GM21528 (cell line): ENCODE measurements around the gene C20orf96.
"Not testable (repeated sequence)": the region's sequence is repeated elsewhere in the genome, so short reads cannot be mapped to it uniquely, and the experiment has no call there.

Experiments used
- ATAC-seq: cut with Tn5 transposase; IDR thresholded peaks from one replicate; pipeline ENCODE4 v1.9.1; 2021; ENCODE audit warnings: mild to moderate bottlenecking, moderate library complexity; ENCODE audit not compliant: unreplicated experiment, low FRiP score

Gene C20orf96

GRCh38 chr20:251354-251753 lies 39.2 kb downstream of the C20orf96 start:
- no peak for ATAC-seq

DNA sequence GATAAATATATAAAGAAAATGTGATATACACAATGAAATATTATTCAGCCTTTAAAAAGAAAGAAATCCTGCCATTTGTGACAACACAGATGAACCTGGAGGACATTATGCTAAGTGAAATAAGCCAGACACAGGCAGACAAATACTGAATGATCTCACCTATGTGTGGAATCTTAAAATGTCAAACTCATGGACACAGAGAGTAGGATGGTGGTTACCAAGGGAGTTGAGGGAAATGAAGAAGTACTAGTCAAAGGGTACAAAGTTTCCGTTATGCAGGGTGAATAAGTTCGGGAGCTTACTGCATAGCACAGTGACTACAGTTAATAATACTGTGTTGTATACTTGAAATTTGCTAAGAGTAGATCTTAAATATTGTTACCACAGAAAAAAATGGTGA lies 47.6 kb downstream of the C20orf96 start:
- no peak for ATAC-seq

DNA sequence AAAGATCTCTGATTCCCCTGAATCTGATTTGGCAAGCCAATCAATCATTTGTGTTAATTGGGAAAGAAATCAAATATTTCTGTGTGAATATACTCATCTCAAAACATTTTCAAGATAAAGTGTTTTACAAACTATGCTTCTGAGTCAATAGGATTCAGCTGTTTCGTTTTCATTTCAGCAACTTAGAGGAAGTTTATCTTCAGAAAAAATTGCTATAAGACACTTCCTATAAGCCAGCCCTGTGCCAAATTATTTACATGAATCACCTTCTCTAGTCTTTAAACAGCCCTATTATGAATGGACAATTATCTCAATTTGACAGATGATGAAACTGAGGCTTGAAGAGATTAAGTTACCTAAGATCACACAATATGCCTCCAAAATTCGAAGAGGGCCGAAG lies 52.6 kb downstream of the C20orf96 start:
- no peak for ATAC-seq

GRCh38 chr20:237489-237888 lies 53.1 kb downstream of the C20orf96 start:
- no peak for ATAC-seq

GRCh38 chr20:235891-236290 lies 54.7 kb downstream of the C20orf96 start:
- no peak for ATAC-seq

- ATAC-seq, result no peak
These were observed 63.0 kb downstream of the C20orf96 start for GRCh38 chr20:227439-228105.

- no peak for ATAC-seq
These were observed 63.6 kb downstream of the C20orf96 start, which contains the start of gene DEFB129 for GRCh38 chr20:226958-227357. DEFB129 (plus strand) TSS chr20:227258; CDS start chr20:227289, 31 bp downstream.

GRCh38 chr20:225879-226278 lies 64.7 kb downstream of the C20orf96 start:
- not testable (repeated sequence) for ATAC-seq

GRCh38 chr20:221258-221830 lies 69.2 kb downstream of the C20orf96 start:
- ATAC-seq, result no peak
